Left colon (tissue), 2 donors: ENCODE data around the gene IRX2. TPM values are rescaled to one million over a fixed set of nuclear protein-coding genes. Genes with fewer than 3 reads are reported as not detected.

ENCODE experiments used
- ATAC-seq: fragments of 200-7000 bp; cut with Tn5 transposase; one replicate; pipeline ENCODE4 v1.9.1; 2020; ENCODE audit warnings: mild to moderate bottlenecking, moderate library complexity
- DNase-seq, 2 donors: peaks; one replicate each; pipeline ENCODE4 v3.0.0-alpha.2; 2020
- intact Hi-C, 2 donors: fragments of 100-400 bp; cut with DNase I in 1 of 2; cut with micrococcal nuclease in 1 of 2; formaldehyde crosslinking; loops; one replicate each; pipeline versions ENCODE4 v1.11.2 to v1.14.0; 2022; cut with DNase I, micrococcal nuclease
- long read RNA-seq: library from polyadenylated mRNA; unstranded; transcript quantifications from one replicate; pipeline ENCODE4 v2.0.0, GENCODE V29; 2021
- total RNA-seq, 2 donors: library from RNA; stranded (reverse); fragmentation: NEBNext Ultra II Directional; extraction: Animal tissue kit (Norgen Biotek cat#: 25700); gene quantifications; one replicate each; pipeline ENCODE4 v1.2.1, GENCODE V29; 2021
- donor health status: DM: no; HTN: no; CAD: no.
- donor health status: DM: yes; HTN: yes; CAD: no.

The IRX2 gene
- under 1 TPM in 1 of 2 donors, not detected in 1; 0.21 TPM for total RNA-seq
- long read RNA-seq: 0 reads

DNA sequence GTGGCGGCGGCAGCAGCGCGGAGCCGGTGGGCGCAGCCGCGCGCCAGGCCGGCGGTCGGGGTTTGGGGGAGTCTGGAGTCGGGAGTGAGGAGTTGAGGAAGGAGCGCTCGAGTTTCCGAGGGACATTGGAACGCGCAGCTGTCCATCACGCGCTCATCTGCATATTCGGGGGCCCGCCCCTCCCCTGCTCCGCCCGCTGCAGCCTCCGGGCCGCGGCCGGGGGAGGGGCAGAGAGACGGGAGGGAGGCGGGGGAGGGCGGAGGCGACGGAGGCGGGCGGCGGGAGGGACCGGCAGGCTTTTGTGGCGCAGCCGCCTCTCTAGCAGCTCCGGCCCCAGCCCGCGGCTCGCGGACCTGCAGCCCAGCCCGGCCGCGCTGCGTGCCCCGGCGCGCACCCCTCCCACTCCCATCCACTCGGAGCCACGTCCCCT lies at the start of gene IRX2:
Gene IRX2 (minus strand): TSS at position 86 of the 430 bp plus-strand sequence. CDS start 264 bp downstream, outside the sequence.
- intact Hi-C loops: no loop called here
- DNase-seq (peak; percentile 39 to 51), ATAC-seq (peak; percentile 86)

- intact Hi-C loops: no loop called here
Measured at GRCh38 chr5:2800035-2800434, 48.6 kb upstream of the IRX2 start.

GRCh38 chr5:2797981-2798380 lies 46.5 kb upstream of the IRX2 start:
- intact Hi-C loops: no loop called here
- ATAC-seq (no peak), DNase-seq (no peak)

More at GRCh38 chr5:2800035-2800434, 48.6 kb upstream of the IRX2 start:
- no peak for ATAC-seq
- no peak for DNase-seq

- ATAC-seq: no peak
- intact Hi-C loops: no loop called here
- DNase-seq: no peak
Measured at GRCh38 chr5:2797160-2797559, 45.7 kb upstream of the IRX2 start.

DNA sequence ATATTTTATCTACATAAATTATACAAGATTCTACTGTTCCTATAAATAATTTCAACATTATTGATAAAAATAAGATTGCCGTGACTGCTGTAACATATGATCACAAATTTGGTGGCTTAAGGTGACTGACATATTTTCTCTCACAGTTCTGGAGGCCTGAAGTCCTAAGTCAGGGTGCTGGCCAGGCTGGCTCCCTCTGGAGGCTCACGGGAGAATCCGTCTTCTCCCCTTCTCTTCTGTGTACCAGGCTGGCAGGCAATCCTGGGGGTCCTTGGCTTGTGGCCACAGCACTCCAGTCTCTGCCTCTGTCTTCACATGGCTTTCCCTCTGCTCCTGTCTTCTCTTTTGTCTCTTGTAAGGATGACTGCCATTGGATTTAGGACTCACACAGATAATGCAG lies 31.7 kb upstream of the IRX2 start:
- DNase-seq (no peak), ATAC-seq (no peak)
- intact Hi-C loops: no loop called here

- DNase-seq: no peak
- ATAC-seq: no peak
- intact Hi-C loops: no loop called here
Measured at GRCh38 chr5:2782658-2783057, 31.2 kb upstream of the IRX2 start.

DNA sequence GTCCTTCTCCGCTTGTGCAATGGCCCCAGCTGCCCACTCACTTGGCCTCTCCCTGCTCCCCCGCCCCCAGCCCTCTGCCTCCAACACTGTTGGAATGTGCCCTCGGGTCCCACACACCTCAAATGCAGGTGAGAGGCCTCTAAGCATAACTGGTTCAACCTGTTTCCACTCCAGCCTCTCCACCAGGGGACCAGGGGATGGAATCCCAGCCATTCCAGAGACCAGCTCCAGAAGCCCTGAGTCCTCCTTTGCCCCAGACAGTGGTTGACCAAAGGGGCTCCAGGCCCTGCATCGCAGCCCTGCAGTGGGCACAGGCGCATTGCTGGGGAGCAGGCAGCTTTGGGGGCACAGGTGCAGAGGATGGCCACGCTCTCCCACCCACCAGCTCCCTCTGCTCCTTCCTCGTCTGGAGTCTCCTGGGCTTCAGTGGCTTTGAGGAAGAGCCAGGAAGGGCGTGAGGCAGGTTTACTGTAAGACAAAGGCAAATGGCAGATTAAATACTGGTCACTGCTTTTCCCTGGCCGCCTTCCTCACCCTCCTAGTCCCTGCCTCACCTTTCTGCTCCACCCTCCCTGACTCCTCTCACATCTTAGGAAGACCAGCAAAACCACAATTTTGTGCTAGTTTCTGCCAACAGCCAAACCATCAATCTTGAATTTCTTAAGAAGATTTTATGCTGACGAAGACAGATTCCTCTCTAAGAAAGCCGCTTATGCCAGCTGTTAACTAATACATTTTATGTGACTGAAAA lies 29.1 kb upstream of the IRX2 start:
- ATAC-seq (no peak), DNase-seq (no peak)
- intact Hi-C loops: no loop called here

DNA sequence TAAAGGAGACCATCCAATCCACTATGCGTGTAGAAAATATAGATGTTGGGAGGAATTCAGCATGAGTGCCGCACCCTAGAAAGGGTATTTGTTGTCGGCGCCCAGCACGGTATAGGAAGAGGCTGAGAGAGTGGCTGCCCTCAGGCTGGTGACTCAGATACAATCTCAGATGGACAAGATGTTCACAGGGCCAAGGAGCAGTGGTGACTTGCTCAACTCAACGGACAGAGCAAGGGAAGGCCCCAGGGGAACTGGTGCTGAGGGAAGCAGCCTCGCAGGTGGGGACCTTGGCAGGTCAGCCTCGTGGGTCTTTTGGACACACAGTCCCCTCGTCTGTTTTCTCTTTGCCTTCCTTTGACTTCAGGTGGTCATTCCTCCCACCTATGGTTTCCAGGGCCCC lies 28.0 kb upstream of the IRX2 start:
- ATAC-seq: no peak
- no peak for DNase-seq
- intact Hi-C loops: no loop called here

- DNase-seq (no peak), ATAC-seq (no peak)
- intact Hi-C loops: no loop called here
Measured at GRCh38 chr5:2776337-2777302, 25.1 kb upstream of the IRX2 start.

GRCh38 chr5:2773327-2773726 lies 21.9 kb upstream of the IRX2 start:
- ATAC-seq (no peak), DNase-seq (no peak)
- intact Hi-C loops: no loop called here

DNA sequence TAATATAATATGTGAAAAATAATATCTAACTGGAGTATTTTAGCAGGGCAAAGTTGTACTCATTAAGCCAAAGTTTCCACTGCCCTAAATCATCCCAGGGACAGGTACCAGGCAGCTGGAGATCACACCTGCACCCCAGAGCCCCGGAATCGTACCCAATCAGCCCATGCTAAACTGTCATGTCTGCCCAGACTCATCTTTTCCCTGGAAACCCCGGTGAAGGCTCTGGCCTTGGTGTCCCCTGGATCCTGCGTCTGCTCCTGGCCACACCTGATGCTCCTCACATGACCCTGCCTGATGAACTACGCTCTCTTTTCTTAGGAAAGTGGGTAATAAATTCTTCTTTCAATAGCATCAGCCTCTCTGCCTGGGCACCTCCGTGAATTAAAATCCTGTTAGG lies 15.6 kb upstream of the IRX2 start:
- intact Hi-C loops: no loop called here
- DNase-seq: no peak
- ATAC-seq: no peak

GRCh38 chr5:2764581-2764980 lies 13.1 kb upstream of the IRX2 start:
- ATAC-seq (no peak), DNase-seq (no peak)
- intact Hi-C loops: no loop called here

DNA sequence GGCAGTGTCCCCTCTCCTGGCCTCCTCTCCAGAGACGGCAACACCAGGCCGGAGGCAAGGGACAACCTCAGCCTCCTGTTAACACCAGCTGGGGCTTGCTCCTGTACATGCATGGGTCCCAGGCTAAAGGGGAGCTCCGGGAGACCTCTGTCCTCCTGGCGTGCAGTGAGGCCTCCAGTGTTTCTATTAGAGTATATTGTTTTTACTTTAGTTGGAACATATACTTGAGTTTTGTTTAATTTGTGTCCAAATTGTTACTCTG lies 12.0 kb upstream of the IRX2 start:
- no peak for ATAC-seq
- no peak for DNase-seq
- intact Hi-C loops: no loop called here

DNA sequence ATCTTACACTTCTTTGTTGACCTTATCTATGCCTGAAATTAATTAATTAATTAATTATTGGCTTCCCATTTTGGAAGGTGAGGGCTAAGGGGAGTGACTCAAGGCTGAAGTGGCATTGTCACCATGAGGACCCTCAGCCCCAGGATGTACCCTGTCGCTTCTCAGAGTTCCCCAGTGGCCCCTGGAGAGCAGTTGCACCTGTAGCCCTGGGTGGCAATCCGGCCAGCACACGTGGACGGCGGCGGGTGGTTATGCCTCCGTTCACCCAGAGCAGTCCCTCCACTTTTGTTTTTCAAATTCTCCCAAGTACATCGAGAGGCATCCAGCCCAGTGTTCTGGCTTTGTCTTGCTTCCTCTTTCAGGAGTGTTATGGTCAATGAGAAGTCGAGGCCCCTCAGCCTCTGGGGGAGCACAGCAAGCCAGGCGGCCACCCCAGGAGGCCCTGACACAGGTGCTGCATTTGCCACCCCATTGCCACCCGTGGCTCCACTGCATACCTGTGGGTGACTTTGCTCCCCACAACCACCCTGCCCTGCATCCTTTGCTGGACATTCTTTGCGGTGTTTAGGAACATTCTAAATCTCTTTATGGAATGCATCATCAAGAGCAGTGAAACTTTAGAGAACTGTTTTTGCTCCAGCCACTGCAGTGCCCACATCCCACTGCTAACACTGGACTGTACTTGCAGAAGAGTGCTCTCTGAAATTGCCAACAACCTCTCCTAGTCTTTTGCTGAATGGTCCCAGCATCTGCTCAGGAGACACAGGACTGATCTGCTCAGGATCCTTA lies 11.5 kb upstream of the IRX2 start:
- intact Hi-C loops: no loop called here
- no peak for DNase-seq
- no peak for ATAC-seq

DNA sequence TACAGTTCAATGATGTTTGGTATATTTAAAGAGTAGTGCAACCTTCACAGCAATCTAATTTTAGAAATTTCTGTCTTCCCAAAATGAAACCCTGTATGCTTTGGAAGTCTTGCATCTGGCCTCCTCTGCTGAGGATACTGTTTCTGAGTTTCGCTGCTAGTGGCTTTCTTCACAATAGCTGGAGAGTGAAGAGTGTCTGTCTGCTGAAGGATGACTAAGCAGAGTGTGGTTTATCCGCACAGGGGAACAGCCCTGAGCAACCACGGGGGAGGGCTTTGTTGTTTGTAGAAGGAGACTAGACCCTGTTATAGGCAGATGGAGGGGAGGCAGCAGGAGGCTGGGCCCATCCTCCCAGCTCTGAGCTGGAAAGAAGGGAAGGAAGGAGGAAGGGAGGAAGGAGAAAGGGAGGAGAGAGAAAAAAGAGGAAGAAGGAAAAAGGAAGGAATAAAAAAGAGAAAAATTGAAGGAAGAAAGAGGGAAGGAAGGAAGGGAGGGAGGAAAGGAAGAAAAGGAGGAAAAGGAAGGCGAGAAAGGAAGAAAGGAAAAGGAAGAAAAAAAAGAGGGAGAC lies 10.5 kb upstream of the IRX2 start:
- intact Hi-C loops: no loop called here
- no peak for DNase-seq
- no peak for ATAC-seq

GRCh38 chr5:2759696-2760461 lies 8.4 kb upstream of the IRX2 start:
- intact Hi-C loops: no loop called here
- ATAC-seq (no peak), DNase-seq (no peak)

DNA sequence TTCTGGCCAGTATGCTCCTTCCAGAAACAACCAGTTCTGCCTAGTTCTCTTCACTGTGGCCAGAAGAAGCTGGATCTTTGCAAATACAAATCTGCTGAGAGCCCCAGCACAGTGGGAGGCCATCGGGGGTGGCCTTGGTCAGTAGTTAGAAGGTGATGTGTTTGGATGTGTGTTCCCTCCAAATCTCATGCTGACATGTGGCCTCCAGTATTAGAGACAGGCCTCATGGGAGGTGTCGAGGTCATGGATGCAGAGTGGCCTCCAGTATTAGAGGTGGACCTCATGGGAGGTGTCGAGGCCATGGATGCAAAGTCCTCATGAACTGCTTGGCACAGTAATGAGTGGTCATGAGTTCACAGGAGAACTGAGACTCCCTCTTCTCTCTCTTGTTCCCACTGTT lies 7.6 kb upstream of the IRX2 start:
- ATAC-seq (no peak), DNase-seq (no peak)
- intact Hi-C loops: no loop called here

DNA sequence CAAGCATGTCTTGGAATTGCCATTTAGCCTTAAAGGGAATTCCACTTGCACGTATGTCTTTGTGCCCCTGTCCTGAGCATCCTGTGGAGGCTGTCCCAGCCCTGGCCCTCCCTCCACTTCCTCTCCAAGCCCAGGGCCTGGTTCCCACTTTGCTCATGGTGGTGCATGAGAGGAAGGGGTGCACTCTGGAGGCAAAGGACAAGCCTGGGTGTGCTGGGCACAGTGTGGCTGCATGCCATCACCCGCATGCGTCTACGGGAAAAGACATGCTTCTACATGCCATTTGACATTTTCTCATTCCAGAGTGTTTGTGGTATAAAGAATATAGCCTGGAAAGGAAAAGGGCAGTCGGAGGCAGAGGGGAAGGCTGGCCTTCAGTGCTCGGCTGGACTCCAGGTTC lies 7.2 kb upstream of the IRX2 start:
- DNase-seq (no peak), ATAC-seq (no peak)
- intact Hi-C loops: no loop called here
